ENCODE data around the gene EHBP1. TPM values are rescaled to one million over a fixed set of nuclear protein-coding genes. Genes with fewer than 3 reads are reported as not detected.

Gene EHBP1
- total RNA-seq, 1 donor from 2014 or later = 63.4 TPM

- Mint-ChIP-seq H3K27me3 (ENCODE audit: unreplicated experiment) (peaks cover 1% of the 10 kb centered on the region), H3K4me1 (ENCODE audit: low read depth, unreplicated experiment) (peaks cover 6% of the 10 kb centered on the region), H3K36me3 (ENCODE audit: unreplicated experiment) (no peaks in the 10 kb centered on the region), H3K27ac (ENCODE audit: unreplicated experiment) (no peak overlapping the region), H3K4me3 (ENCODE audit: unreplicated experiment) (no peak overlapping the region), H3K9me3 (ENCODE audit: unreplicated experiment) (no peaks in the 10 kb centered on the region)
- no peak for DNase-seq
- no peak for TF ChIP-seq CTCF (IDR thresholded peaks at IDR 0.05; ENCODE audit: partially characterized antibody, unreplicated experiment)
These were observed 44.8 kb upstream of the EHBP1 start for GRCh38 chr2:62660582-62661262.

GRCh38 chr2:62661263-62661635 is 44.3 kb upstream of the EHBP1 start:
- no peak for DNase-seq
- no peak overlapping the region for H3K4me3 Mint-ChIP-seq (ENCODE audit: unreplicated experiment)
- TF ChIP-seq CTCF (IDR thresholded peaks at IDR 0.05; ENCODE audit: partially characterized antibody, unreplicated experiment) = no peak
- H3K4me1 Mint-ChIP-seq (ENCODE audit: low read depth, unreplicated experiment) = peaks cover 6% of the 10 kb centered on the region
- H3K27ac Mint-ChIP-seq (ENCODE audit: unreplicated experiment) = no peak overlapping the region
- no peaks in the 10 kb centered on the region for H3K9me3 Mint-ChIP-seq (ENCODE audit: unreplicated experiment)
- peaks cover 1% of the 10 kb centered on the region for H3K27me3 Mint-ChIP-seq (ENCODE audit: unreplicated experiment)
- H3K36me3 Mint-ChIP-seq (ENCODE audit: unreplicated experiment) = no peaks in the 10 kb centered on the region

- TF ChIP-seq CTCF (IDR thresholded peaks at IDR 0.05; ENCODE audit: partially characterized antibody, unreplicated experiment) = no peak
These were observed 43.4 kb upstream of the EHBP1 start for GRCh38 chr2:62662131-62662530.

GRCh38 chr2:62662554-62662953 is 43.0 kb upstream of the EHBP1 start:
- no peaks in the 10 kb centered on the region for H3K36me3 Mint-ChIP-seq (ENCODE audit: unreplicated experiment)
- DNase-seq = no peak
- peaks cover 6% of the 10 kb centered on the region for H3K4me1 Mint-ChIP-seq (ENCODE audit: low read depth, unreplicated experiment)
- H3K4me3 Mint-ChIP-seq (ENCODE audit: unreplicated experiment) = no peak overlapping the region
- TF ChIP-seq CTCF (IDR thresholded peaks at IDR 0.05; ENCODE audit: partially characterized antibody, unreplicated experiment) = no peak
- no peaks in the 10 kb centered on the region for H3K9me3 Mint-ChIP-seq (ENCODE audit: unreplicated experiment)
- H3K27ac Mint-ChIP-seq (ENCODE audit: unreplicated experiment) = no peak overlapping the region
- peaks cover 1% of the 10 kb centered on the region for H3K27me3 Mint-ChIP-seq (ENCODE audit: unreplicated experiment)

More at GRCh38 chr2:62662131-62662530, 43.4 kb upstream of the EHBP1 start:
- Mint-ChIP-seq H3K36me3 (ENCODE audit: unreplicated experiment) (no peaks in the 10 kb centered on the region), H3K27ac (ENCODE audit: unreplicated experiment) (no peak overlapping the region), H3K4me1 (ENCODE audit: low read depth, unreplicated experiment) (peaks cover 6% of the 10 kb centered on the region), H3K4me3 (ENCODE audit: unreplicated experiment) (no peak overlapping the region), H3K9me3 (ENCODE audit: unreplicated experiment) (no peaks in the 10 kb centered on the region), H3K27me3 (ENCODE audit: unreplicated experiment) (peaks cover 1% of the 10 kb centered on the region)
- DNase-seq = no peak

- TF ChIP-seq CTCF (IDR thresholded peaks at IDR 0.05; ENCODE audit: partially characterized antibody, unreplicated experiment) = no peak
- H3K36me3 Mint-ChIP-seq (ENCODE audit: unreplicated experiment) = no peaks in the 10 kb centered on the region
- no peak for DNase-seq
- H3K4me3 Mint-ChIP-seq (ENCODE audit: unreplicated experiment) = no peak overlapping the region
- no peak overlapping the region for H3K27ac Mint-ChIP-seq (ENCODE audit: unreplicated experiment)
- peaks cover 6% of the 10 kb centered on the region for H3K4me1 Mint-ChIP-seq (ENCODE audit: low read depth, unreplicated experiment)
- H3K9me3 Mint-ChIP-seq (ENCODE audit: unreplicated experiment) = no peaks in the 10 kb centered on the region
- peaks cover 1% of the 10 kb centered on the region for H3K27me3 Mint-ChIP-seq (ENCODE audit: unreplicated experiment)
These were observed 42.1 kb upstream of the EHBP1 start for GRCh38 chr2:62663411-62663810.

Data from glutamatergic neuron (in vitro differentiated cells).